Measurements from ENCODE around the gene GRHPR.

GRHPR gene

DNA sequence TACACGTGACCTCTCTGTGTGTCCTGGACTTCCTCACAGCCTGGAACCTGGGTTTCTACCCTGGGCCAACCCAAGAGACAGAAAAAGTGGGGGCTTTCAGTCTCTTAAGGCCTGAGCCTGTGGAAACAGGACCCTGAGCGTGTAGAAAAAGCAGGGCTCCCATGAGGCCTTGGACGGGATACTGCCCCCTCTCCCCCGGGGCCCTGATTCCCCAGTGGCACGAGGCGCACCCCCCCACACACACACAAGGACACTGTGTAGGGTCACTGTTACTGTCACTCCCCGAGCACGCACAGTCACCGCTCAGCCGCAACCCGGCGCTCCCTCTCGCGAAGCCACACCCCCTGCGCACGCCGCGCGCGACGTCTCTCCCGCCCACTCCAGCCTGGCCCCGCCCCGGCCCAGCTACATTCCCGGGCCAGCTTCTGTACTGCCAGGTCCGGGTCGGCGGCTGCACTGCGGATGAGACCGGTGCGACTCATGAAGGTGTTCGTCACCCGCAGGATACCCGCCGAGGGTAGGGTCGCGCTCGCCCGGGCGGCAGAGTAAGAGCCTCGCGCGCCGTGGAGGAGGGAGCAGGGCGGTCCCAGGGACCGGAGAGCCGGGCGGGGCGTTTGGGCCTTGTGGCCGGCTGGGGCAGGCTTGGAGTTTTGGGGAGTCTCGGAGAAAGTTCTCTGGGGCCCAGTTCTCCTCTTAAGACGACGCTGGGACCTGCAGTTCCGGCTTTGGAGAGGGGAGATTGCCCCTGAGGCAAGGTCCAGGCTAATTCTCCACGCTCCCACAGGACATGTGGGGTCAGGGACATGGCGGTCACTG lies at the start of gene GRHPR:
Gene GRHPR, plus strand, starts transcription at position 408 of the 816 bp plus-strand sequence. Its CDS starts 55 bp downstream, at position 463.
- peak within 1 kb of the TSS; percentile 23; the same call in 1 of the 2 replicates for H3K27ac ChIP-seq (ENCODE audit: low read depth, low read length)
- peak within 1 kb of the TSS; percentile 79 for H2AFZ ChIP-seq (ENCODE audit: low read length, unreplicated experiment)
- no peaks in the 10 kb centered on the region for H3K27me3 ChIP-seq (ENCODE audit: insufficient read depth, low read length)
- peak within 1 kb of the TSS; percentile 96 for H3K4me3 ChIP-seq (ENCODE audit: low read depth, low read length)
- H3K4me1 ChIP-seq (ENCODE audit: control insufficient read depth, insufficient read depth, low read length, unreplicated experiment), result peaks cover 23% of the 10 kb centered on the region
- no peaks in the 10 kb centered on the region for H3K36me3 ChIP-seq (ENCODE audit: insufficient read depth, low read length)
- peaks cover 25% of the 10 kb centered on the region for H3K79me2 ChIP-seq (ENCODE audit: control insufficient read depth, insufficient read depth, low read length, unreplicated experiment)

- H3K4me1 ChIP-seq (ENCODE audit: control insufficient read depth, insufficient read depth, low read length, unreplicated experiment), result peaks cover 12% of the 10 kb centered on the region
- no peaks in the 10 kb centered on the region for H3K79me2 ChIP-seq (ENCODE audit: control insufficient read depth, insufficient read depth, low read length, unreplicated experiment)
- no peak overlapping the region for H3K4me3 ChIP-seq (ENCODE audit: low read depth, low read length)
- H3K27me3 ChIP-seq (ENCODE audit: insufficient read depth, low read length), result peaks cover 15% of the 10 kb centered on the region; the same call in 1 of the 2 replicates
- H3K36me3 ChIP-seq (ENCODE audit: insufficient read depth, low read length), result no peaks in the 10 kb centered on the region
- H3K27ac ChIP-seq (ENCODE audit: low read depth, low read length), result no peak overlapping the region
- H2AFZ ChIP-seq (ENCODE audit: low read length, unreplicated experiment), result no peak overlapping the region
These were observed 49.7 kb upstream of the GRHPR start for GRCh38 chr9:37372839-37373238.

- Histone ChIP-seq H3K27ac (ENCODE audit: low read depth, low read length) (no peak overlapping the region), H3K27me3 (ENCODE audit: insufficient read depth, low read length) (peaks cover 20% of the 10 kb centered on the region; the same call in 1 of the 2 replicates), H2AFZ (ENCODE audit: low read length, unreplicated experiment) (no peak overlapping the region), H3K4me3 (ENCODE audit: low read depth, low read length) (no peak overlapping the region), H3K36me3 (ENCODE audit: insufficient read depth, low read length) (no peaks in the 10 kb centered on the region), H3K4me1 (ENCODE audit: control insufficient read depth, insufficient read depth, low read length, unreplicated experiment) (peaks cover 12% of the 10 kb centered on the region), H3K79me2 (ENCODE audit: control insufficient read depth, insufficient read depth, low read length, unreplicated experiment) (no peaks in the 10 kb centered on the region)
These were observed 48.9 kb upstream of the GRHPR start for GRCh38 chr9:37373621-37374020.

- Histone ChIP-seq H3K4me1 (ENCODE audit: control insufficient read depth, insufficient read depth, low read length, unreplicated experiment) (peaks cover 12% of the 10 kb centered on the region), H3K36me3 (ENCODE audit: insufficient read depth, low read length) (no peaks in the 10 kb centered on the region), H3K27ac (ENCODE audit: low read depth, low read length) (no peak overlapping the region), H2AFZ (ENCODE audit: low read length, unreplicated experiment) (no peak overlapping the region), H3K79me2 (ENCODE audit: control insufficient read depth, insufficient read depth, low read length, unreplicated experiment) (no peaks in the 10 kb centered on the region), H3K4me3 (ENCODE audit: low read depth, low read length) (no peak overlapping the region), H3K27me3 (ENCODE audit: insufficient read depth, low read length) (peaks cover 23% of the 10 kb centered on the region; the same call in 1 of the 2 replicates)
These were observed 47.6 kb upstream of the GRHPR start for GRCh38 chr9:37374892-37375291.

DNA sequence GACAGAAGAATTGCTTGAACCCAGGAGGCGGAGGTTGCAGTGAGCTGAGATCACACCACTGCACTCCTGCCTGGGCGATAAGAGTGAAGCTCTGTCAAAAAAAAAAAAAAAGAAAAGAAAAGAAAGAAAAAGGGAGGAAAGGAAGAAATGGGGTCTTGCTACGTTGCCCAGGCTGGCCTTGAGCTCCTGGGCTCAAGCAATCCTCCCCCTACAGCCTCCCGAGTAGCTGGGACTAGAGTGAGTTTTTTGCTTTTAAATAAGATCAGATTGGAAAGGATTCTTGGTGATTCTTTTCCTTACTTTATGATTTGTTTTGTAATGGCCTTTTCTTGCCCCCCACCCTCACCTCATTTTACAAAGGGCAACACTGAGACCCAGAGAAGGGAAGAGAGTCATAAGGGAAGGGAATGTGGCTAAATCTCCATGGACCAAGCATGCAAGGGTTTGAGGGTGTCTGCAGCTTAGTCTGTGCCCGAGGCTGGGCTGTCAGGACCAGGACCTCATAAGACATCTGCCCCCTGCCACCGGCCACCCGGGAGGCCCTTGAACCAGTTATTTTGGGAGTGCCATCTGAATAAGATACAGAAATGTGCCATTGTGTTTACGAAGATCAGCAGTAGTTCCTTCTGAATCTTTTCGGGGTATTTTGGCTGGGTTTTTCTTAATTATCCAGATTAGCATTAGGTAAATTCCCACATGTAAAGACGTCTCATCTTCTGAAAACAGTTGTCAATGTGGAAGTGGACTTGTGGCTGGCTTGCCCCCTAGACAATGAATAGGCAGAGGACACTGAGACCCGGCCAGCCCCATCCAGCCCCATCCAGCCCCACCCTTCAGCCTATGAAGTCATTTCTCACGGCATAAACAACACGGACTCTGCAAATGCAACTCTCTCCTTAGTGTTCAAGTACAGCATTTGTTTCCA lies 44.5 kb upstream of the GRHPR start:
- no peaks in the 10 kb centered on the region for H3K4me1 ChIP-seq (ENCODE audit: control insufficient read depth, insufficient read depth, low read length, unreplicated experiment)
- H3K27ac ChIP-seq (ENCODE audit: low read depth, low read length), result no peak overlapping the region
- no peaks in the 10 kb centered on the region for H3K36me3 ChIP-seq (ENCODE audit: insufficient read depth, low read length)
- H3K4me3 ChIP-seq (ENCODE audit: low read depth, low read length), result no peak overlapping the region
- no peak overlapping the region for H2AFZ ChIP-seq (ENCODE audit: low read length, unreplicated experiment)
- H3K27me3 ChIP-seq (ENCODE audit: insufficient read depth, low read length), result peaks cover 27% of the 10 kb centered on the region; the same call in 1 of the 2 replicates
- H3K79me2 ChIP-seq (ENCODE audit: control insufficient read depth, insufficient read depth, low read length, unreplicated experiment), result no peaks in the 10 kb centered on the region

- no peaks in the 10 kb centered on the region for H3K36me3 ChIP-seq (ENCODE audit: insufficient read depth, low read length)
- no peak overlapping the region for H3K27ac ChIP-seq (ENCODE audit: low read depth, low read length)
- H2AFZ ChIP-seq (ENCODE audit: low read length, unreplicated experiment), result no peak overlapping the region
- H3K4me1 ChIP-seq (ENCODE audit: control insufficient read depth, insufficient read depth, low read length, unreplicated experiment), result no peaks in the 10 kb centered on the region
- H3K79me2 ChIP-seq (ENCODE audit: control insufficient read depth, insufficient read depth, low read length, unreplicated experiment), result no peaks in the 10 kb centered on the region
- peaks cover 27% of the 10 kb centered on the region; the same call in 1 of the 2 replicates for H3K27me3 ChIP-seq (ENCODE audit: insufficient read depth, low read length)
- H3K4me3 ChIP-seq (ENCODE audit: low read depth, low read length), result no peak overlapping the region
These were observed 43.9 kb upstream of the GRHPR start for GRCh38 chr9:37378613-37379004.

DNA sequence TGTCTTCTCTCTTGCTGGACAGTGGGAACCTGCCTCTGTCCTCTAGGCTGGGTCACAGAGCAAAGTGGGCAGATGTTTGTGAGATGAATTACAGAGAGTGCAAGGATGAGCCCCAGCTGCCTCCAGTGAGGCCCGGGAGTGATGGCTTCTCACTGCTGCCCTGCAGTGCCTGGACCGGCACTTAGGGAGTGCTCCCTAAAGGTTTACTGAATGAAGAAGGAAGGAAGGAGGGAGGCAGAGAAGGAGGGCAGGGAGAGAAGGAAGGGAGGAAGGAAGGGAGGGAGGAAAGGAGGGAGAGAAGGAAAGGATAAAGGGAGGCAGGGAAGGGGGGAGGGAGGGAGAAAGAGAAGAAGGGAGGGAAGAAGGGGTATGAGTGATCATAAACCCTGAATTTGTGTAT lies 42.7 kb upstream of the GRHPR start:
- Histone ChIP-seq H3K36me3 (ENCODE audit: insufficient read depth, low read length) (no peaks in the 10 kb centered on the region), H3K79me2 (ENCODE audit: control insufficient read depth, insufficient read depth, low read length, unreplicated experiment) (no peaks in the 10 kb centered on the region), H3K4me1 (ENCODE audit: control insufficient read depth, insufficient read depth, low read length, unreplicated experiment) (no peaks in the 10 kb centered on the region), H3K27ac (ENCODE audit: low read depth, low read length) (no peak overlapping the region), H3K4me3 (ENCODE audit: low read depth, low read length) (no peak overlapping the region), H3K27me3 (ENCODE audit: insufficient read depth, low read length) (peaks cover 27% of the 10 kb centered on the region; the same call in 1 of the 2 replicates), H2AFZ (ENCODE audit: low read length, unreplicated experiment) (no peak overlapping the region)

GRCh38 chr9:37380570-37380969 lies 41.9 kb upstream of the GRHPR start:
- no peaks in the 10 kb centered on the region for H3K36me3 ChIP-seq (ENCODE audit: insufficient read depth, low read length)
- no peaks in the 10 kb centered on the region for H3K4me1 ChIP-seq (ENCODE audit: control insufficient read depth, insufficient read depth, low read length, unreplicated experiment)
- no peak overlapping the region for H2AFZ ChIP-seq (ENCODE audit: low read length, unreplicated experiment)
- peaks cover 27% of the 10 kb centered on the region; the same call in 1 of the 2 replicates for H3K27me3 ChIP-seq (ENCODE audit: insufficient read depth, low read length)
- H3K27ac ChIP-seq (ENCODE audit: low read depth, low read length), result no peak overlapping the region
- H3K79me2 ChIP-seq (ENCODE audit: control insufficient read depth, insufficient read depth, low read length, unreplicated experiment), result no peaks in the 10 kb centered on the region
- H3K4me3 ChIP-seq (ENCODE audit: low read depth, low read length), result no peak overlapping the region

GRCh38 chr9:37381094-37381741 lies 41.3 kb upstream of the GRHPR start:
- Histone ChIP-seq H3K4me1 (ENCODE audit: control insufficient read depth, insufficient read depth, low read length, unreplicated experiment) (no peaks in the 10 kb centered on the region), H2AFZ (ENCODE audit: low read length, unreplicated experiment) (no peak overlapping the region), H3K4me3 (ENCODE audit: low read depth, low read length) (no peak overlapping the region), H3K27me3 (ENCODE audit: insufficient read depth, low read length) (peaks cover 24% of the 10 kb centered on the region; the same call in 1 of the 2 replicates), H3K27ac (ENCODE audit: low read depth, low read length) (no peak overlapping the region), H3K79me2 (ENCODE audit: control insufficient read depth, insufficient read depth, low read length, unreplicated experiment) (no peaks in the 10 kb centered on the region), H3K36me3 (ENCODE audit: insufficient read depth, low read length) (no peaks in the 10 kb centered on the region)
